Measurements from ENCODE around the gene ACO1.

Gene ACO1

DNA sequence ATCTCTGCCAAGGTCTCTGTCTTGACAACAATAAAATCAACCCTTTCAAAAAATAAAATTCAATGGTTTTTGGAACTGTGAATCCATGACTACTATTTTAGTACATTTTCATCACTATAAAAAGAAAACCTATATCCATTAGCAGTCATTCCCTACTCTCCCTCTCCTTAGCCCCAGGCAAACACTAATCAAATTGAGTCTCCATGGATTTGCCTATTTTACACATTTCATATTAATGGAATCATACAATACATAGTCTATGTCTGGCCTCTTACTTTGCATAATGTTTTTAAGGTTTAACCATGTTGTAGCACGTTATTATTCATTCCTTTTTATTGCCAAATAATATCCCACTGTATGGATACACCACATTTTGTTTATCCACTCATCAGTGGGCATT lies 117.4 kb downstream of the ACO1 start:
- DNase-seq, result no peak

DNA sequence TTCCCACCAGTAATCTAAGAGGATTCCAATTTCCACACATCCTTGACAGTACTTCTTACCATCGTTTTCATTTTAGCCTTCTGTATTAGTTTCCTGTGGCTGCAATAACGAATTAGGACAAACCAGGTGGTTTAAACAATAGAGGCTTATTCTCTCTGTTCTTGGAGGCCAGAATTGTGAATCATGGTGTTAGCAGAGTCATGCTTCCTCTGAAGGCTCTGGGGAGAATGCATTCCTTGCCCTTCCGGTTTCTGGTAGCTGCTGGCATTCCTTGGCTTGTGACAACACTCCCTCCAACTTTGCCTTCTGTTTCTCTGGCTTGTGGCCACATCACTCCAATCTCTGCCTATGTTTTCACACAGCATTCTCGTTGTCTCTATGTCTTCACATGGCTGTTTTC lies 118.0 kb downstream of the ACO1 start:
- no peak for DNase-seq

DNA sequence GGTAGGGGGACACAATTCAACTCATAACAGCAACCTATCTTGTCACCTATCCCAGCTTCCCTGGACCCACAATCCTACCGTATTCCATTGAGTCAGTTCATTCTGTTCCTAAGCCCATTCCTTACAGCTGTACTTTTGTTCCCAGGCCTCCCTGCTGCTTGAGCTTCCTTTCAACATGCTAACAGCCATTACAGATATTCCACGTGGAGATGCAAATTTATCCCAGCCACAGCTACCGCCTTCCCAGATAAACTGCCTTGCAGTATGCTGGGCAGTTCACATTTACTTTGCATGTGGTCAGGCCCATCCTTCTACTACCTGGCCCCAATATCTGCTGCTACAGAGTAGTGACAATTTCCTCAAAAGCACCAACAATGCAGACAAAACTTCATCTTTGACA lies 118.6 kb downstream of the ACO1 start:
- DNase-seq, result no peak
